Measurements from ENCODE around the gene CELF6. TPM values are rescaled to one million over a fixed set of nuclear protein-coding genes. Genes with fewer than 3 reads are reported as not detected.

CELF6 gene
- total RNA-seq, 1 donor: 0.36 TPM

DNA sequence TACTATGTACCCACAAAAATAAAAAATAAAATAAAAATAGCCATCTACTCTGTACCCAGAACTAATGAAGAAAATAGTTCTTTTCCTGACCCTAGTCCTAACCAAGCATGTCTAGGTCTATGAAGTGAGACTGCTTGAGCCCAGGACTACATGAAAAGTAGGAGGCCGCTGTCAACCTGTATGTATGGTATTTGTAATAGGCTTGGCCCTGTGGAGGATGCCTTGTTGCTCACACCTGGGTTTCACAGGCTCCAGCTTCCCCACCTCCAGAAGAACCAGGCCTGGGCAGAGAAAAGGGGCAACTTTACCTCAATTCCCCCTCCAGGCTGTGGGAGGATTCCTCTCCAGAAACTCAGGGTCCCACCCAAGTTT lies 82.1 kb downstream of the CELF6 start:
- no peak for DNase-seq (ENCODE audit: insufficient read length, low spot score, missing footprints)
- peaks cover 12% of the 10 kb centered on the region for H3K79me2 ChIP-seq (ENCODE audit: insufficient read depth, low read length)
- no peak overlapping the region for H3K4me3 ChIP-seq (ENCODE audit: insufficient read depth, low read length)
- H3K36me3 ChIP-seq (ENCODE audit: insufficient read depth, low read length): peaks cover 23% of the 10 kb centered on the region
- TF ChIP-seq, protein P1, sequence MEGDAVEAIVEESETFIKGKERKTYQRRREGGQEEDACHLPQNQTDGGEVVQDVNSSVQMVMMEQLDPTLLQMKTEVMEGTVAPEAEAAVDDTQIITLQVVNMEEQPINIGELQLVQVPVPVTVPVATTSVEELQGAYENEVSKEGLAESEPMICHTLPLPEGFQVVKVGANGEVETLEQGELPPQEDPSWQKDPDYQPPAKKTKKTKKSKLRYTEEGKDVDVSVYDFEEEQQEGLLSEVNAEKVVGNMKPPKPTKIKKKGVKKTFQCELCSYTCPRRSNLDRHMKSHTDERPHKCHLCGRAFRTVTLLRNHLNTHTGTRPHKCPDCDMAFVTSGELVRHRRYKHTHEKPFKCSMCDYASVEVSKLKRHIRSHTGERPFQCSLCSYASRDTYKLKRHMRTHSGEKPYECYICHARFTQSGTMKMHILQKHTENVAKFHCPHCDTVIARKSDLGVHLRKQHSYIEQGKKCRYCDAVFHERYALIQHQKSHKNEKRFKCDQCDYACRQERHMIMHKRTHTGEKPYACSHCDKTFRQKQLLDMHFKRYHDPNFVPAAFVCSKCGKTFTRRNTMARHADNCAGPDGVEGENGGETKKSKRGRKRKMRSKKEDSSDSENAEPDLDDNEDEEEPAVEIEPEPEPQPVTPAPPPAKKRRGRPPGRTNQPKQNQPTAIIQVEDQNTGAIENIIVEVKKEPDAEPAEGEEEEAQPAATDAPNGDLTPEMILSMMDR (IDR thresholded peaks at IDR 0.05; ENCODE audit: extremely low read depth, low read depth, low read length): no peak
- H3K27me3 ChIP-seq (ENCODE audit: insufficient read depth, low read length): no peaks in the 10 kb centered on the region
- H3K4me1 ChIP-seq (ENCODE audit: insufficient read depth, low read length): peaks cover 19% of the 10 kb centered on the region
- no peaks in the 10 kb centered on the region for H3K9me3 ChIP-seq (ENCODE audit: low read depth, low read length)
- H3K4me2 ChIP-seq (ENCODE audit: insufficient read depth, low read length): peak overlapping the region; percentile 86
- no peaks in the 10 kb centered on the region for H4K20me1 ChIP-seq (ENCODE audit: insufficient read depth, low read length)
- peak overlapping the region; percentile 52 for H2AFZ ChIP-seq (ENCODE audit: low read length)
- H3K27ac ChIP-seq (ENCODE audit: low read depth, low read length): peak overlapping the region; percentile 97

DNA sequence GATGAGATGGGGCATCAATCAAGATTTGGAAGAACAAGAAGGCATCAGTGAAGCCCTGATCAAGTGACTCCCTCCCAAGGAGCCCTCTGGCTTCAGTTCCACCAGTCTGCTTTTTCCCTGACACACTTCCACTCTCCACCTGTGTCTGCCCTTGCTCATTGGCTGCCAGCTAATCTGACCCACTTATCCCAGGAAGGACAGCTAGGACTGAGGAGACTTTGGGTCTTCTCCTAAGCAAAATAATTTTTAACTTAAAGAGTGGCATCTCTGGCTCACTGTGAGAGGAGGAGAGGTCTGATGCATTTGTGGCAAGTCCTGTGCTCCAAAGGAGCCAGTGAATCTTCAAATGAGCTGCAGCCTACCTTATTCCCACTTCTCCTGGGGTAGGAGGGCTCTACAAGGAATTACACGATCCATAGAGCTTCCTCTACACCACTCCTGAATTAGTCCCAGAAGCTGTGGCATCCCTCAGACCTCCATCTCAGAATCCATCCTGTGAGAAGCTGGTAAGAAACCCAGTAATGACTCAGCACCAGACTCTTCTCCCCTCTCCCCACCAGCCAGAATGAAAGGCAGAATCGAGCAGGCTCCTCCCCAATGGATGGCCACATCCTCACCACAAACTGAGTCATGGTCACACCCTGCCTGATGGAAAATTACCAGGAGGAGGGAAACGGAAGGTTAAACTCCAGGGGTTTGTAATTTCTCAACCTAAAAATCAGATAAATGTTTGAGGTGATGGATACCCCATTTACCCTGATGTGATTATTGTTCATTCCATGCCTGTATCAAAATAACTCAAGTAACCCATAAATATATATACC lies 82.7 kb downstream of the CELF6 start:
- Histone ChIP-seq H3K4me2 (ENCODE audit: insufficient read depth, low read length) (peak overlapping the region; percentile 86), H3K4me1 (ENCODE audit: insufficient read depth, low read length) (peaks cover 25% of the 10 kb centered on the region), H3K36me3 (ENCODE audit: insufficient read depth, low read length) (peaks cover 17% of the 10 kb centered on the region), H3K79me2 (ENCODE audit: insufficient read depth, low read length) (peaks cover 13% of the 10 kb centered on the region), H3K4me3 (ENCODE audit: insufficient read depth, low read length) (peak overlapping the region; percentile 60), H3K27ac (ENCODE audit: low read depth, low read length) (peak overlapping the region; percentile 97), H3K27me3 (ENCODE audit: insufficient read depth, low read length) (no peaks in the 10 kb centered on the region), H4K20me1 (ENCODE audit: insufficient read depth, low read length) (no peaks in the 10 kb centered on the region), H3K9me3 (ENCODE audit: low read depth, low read length) (no peaks in the 10 kb centered on the region), H2AFZ (ENCODE audit: low read length) (peak overlapping the region; percentile 39)
- TF ChIP-seq, protein P1 (IDR thresholded peaks at IDR 0.05; ENCODE audit: extremely low read depth, low read depth, low read length): no peak
- peak; percentile 95 for DNase-seq (ENCODE audit: insufficient read length, low spot score, missing footprints)

DNA sequence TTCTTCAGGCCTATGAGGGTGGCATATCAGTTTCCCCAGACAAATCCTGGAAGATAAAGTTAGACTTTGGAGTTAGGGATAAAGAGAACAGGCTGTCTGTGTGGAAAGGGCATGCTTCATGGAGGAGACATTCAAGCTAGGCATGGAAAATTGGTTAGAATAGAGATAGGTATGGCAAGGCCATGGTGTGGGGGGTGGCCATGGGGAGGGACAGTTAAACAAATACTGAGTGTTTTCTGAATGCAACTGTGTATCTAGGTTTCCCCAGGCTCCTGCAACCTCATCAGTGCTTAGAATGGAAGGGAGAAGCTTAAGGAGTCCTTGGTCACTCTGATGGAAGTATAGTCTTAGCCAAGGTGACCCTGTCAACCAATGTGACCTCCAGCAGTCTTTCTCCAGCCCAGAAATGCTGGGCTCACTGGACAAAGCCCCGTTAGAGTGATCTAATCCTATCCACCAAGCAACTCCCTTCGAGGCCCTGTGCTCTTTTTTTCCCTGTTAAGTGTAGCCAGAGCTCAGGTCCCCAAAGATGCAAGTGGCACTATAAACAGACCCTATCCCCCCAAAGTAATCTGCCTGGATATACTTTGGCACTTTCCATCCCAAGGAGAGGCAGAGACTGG lies 83.5 kb downstream of the CELF6 start:
- Histone ChIP-seq H3K79me2 (ENCODE audit: insufficient read depth, low read length) (peaks cover 13% of the 10 kb centered on the region), H3K36me3 (ENCODE audit: insufficient read depth, low read length) (peaks cover 10% of the 10 kb centered on the region), H4K20me1 (ENCODE audit: insufficient read depth, low read length) (no peaks in the 10 kb centered on the region), H3K27me3 (ENCODE audit: insufficient read depth, low read length) (no peaks in the 10 kb centered on the region), H3K27ac (ENCODE audit: low read depth, low read length) (peak overlapping the region; percentile 97), H2AFZ (ENCODE audit: low read length) (no peak overlapping the region), H3K4me1 (ENCODE audit: insufficient read depth, low read length) (peaks cover 26% of the 10 kb centered on the region), H3K9me3 (ENCODE audit: low read depth, low read length) (no peaks in the 10 kb centered on the region), H3K4me2 (ENCODE audit: insufficient read depth, low read length) (peak overlapping the region; percentile 86), H3K4me3 (ENCODE audit: insufficient read depth, low read length) (peak overlapping the region; percentile 60)
- peak; percentile 21 for DNase-seq (ENCODE audit: insufficient read length, low spot score, missing footprints)
- TF ChIP-seq, protein P1 (IDR thresholded peaks at IDR 0.05; ENCODE audit: extremely low read depth, low read depth, low read length): no peak

DNA sequence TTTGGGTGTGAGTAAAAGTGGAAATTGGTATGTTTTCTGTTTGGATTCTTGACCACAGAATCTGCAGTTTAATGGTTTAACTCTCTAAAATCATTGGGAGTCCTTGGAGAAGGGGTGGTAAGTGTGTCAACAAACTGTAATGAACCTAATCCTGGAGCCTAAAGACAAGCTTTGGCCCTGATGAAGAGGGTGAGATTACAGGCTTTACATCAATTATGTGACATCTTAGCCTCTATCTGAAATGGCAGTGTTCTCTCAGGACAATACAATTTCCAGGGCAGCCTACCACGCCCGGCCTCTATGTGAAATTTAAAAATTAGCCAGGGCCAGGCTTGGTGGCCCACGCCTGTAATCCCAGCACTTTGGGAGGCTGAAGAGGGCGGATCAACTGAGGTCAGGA lies 84.7 kb downstream of the CELF6 start:
- TF ChIP-seq, protein P1 (IDR thresholded peaks at IDR 0.05; ENCODE audit: extremely low read depth, low read depth, low read length): no peak

More for the DNA sequence above, 84.7 kb downstream of the CELF6 start:
- H3K27me3 ChIP-seq (ENCODE audit: insufficient read depth, low read length): no peaks in the 10 kb centered on the region
- no peak for DNase-seq (ENCODE audit: insufficient read length, low spot score, missing footprints)
- no peaks in the 10 kb centered on the region for H3K9me3 ChIP-seq (ENCODE audit: low read depth, low read length)
- H3K36me3 ChIP-seq (ENCODE audit: insufficient read depth, low read length): no peaks in the 10 kb centered on the region
- no peak overlapping the region for H3K4me2 ChIP-seq (ENCODE audit: insufficient read depth, low read length)
- H3K27ac ChIP-seq (ENCODE audit: low read depth, low read length): no peak overlapping the region
- H3K4me1 ChIP-seq (ENCODE audit: insufficient read depth, low read length): peaks cover 26% of the 10 kb centered on the region
- H4K20me1 ChIP-seq (ENCODE audit: insufficient read depth, low read length): no peaks in the 10 kb centered on the region
- H3K4me3 ChIP-seq (ENCODE audit: insufficient read depth, low read length): no peak overlapping the region
- no peak overlapping the region for H2AFZ ChIP-seq (ENCODE audit: low read length)
- peaks cover 15% of the 10 kb centered on the region for H3K79me2 ChIP-seq (ENCODE audit: insufficient read depth, low read length)
